Lower leg skin (tissue), 3 donors: Measurements from ENCODE around the gene ALS2.

ENCODE experiments used
- CTCF ChIP-seq, 3 donors: fragments of 450-650 bp; IDR thresholded peaks; one replicate each; pipeline ENCODE4 v1.5.1; 2016; ENCODE audit warnings: antibody characterized with exemption in 3 of 3, mild to moderate bottlenecking in 3 of 3, moderate library complexity in 2 of 3
- POLR2A ChIP-seq, 2 donors: fragments of 450-650 bp; IDR thresholded peaks; one replicate each; pipeline ENCODE4 v1.6.1; 2016 to 2017; ENCODE audit warnings: antibody characterized with exemption in 2 of 2, mild to moderate bottlenecking in 1 of 2, moderate library complexity in 1 of 2

GRCh38 chr2:201769666-201770373 lies 10.9 kb downstream of the ALS2 start:
- TF ChIP-seq CTCF (IDR thresholded peaks at IDR 0.05) (no peak), POLR2A (IDR thresholded peaks at IDR 0.05) (no peak)
